GM23338 (cell line): Measurements from ENCODE around the gene CTNNBIP1. TPM values are rescaled to one million over a fixed set of nuclear protein-coding genes. Genes with fewer than 3 reads are reported as not detected.

Experiments
- ATAC-seq: fragments of 200-7000 bp; cut with Tn5 transposase; 3 replicates; pipeline ENCODE4 v1.9.1; 2020
- DNase-seq: peaks from one replicate; pipeline ENCODE4 v3.0.0-alpha.2; 2015; ENCODE audit warnings: low spot score
- H2AFZ ChIP-seq: fragments of 200-600 bp; sonication (generic); 2 replicates; pipeline ENCODE4 v1.8.0; 2016; ENCODE audit warnings: antibody characterized with exemption, mild to moderate bottlenecking, moderate library complexity
- H3F3A ChIP-seq: fragments of 200-600 bp; sonication (generic); replicated peaks from 2 replicates; pipeline ENCODE4 v1.8.0; 2017; ENCODE audit warnings: antibody characterized with exemption, mixed run types, low read depth
- H3K27ac ChIP-seq: fragments of 200-600 bp; sonication (generic); 2 replicates; pipeline ENCODE4 v1.6.1; 2016; ENCODE audit warnings: low read depth
- H3K27me3 ChIP-seq: fragments of 200-600 bp; sonication (generic); 2 replicates; pipeline ENCODE4 v1.8.0; 2016; ENCODE audit warnings: mild to moderate bottlenecking, mixed run types, moderate library complexity; ENCODE audit not compliant: insufficient read depth
- H3K36me3 ChIP-seq: fragments of 200-600 bp; sonication (generic); 2 replicates; pipeline ENCODE4 v1.8.0; 2016; ENCODE audit warnings: mild to moderate bottlenecking; ENCODE audit not compliant: insufficient read depth
- H3K4me1 ChIP-seq: fragments of 200-600 bp; sonication (generic); 2 replicates; pipeline ENCODE4 v1.8.0; 2016; ENCODE audit warnings: mild to moderate bottlenecking, moderate library complexity; ENCODE audit not compliant: insufficient read depth
- H3K4me2 ChIP-seq: fragments of 200-600 bp; sonication (generic); 2 replicates; pipeline ENCODE4 v1.7.1; 2017; ENCODE audit warnings: mixed run types
- H3K4me3 ChIP-seq: fragments of 200-600 bp; sonication (generic); 2 replicates; pipeline ENCODE4 v1.6.1; 2016; ENCODE audit warnings: mixed run types
- H3K79me2 ChIP-seq: fragments of 200-600 bp; sonication (generic); replicated peaks from 2 replicates; pipeline ENCODE4 v1.8.0; 2017; ENCODE audit warnings: mild to moderate bottlenecking; ENCODE audit not compliant: insufficient read depth
- H3K9me2 ChIP-seq: fragments of 200-600 bp; sonication (generic); 2 replicates; pipeline ENCODE4 v1.8.0; 2017; ENCODE audit not compliant: insufficient read depth
- H4K20me1 ChIP-seq: fragments of 200-600 bp; sonication (generic); replicated peaks from 2 replicates; pipeline ENCODE4 v1.8.0; 2017; ENCODE audit warnings: mild to moderate bottlenecking; ENCODE audit not compliant: insufficient read depth
- H3K27ac Mint-ChIP-seq: 2 replicates; pipeline ENCODE4 v1.8.0; 2020; ENCODE audit warnings: inconsistent platforms, mild to moderate bottlenecking, moderate library complexity, mixed read lengths
- H3K27me3 Mint-ChIP-seq: 3 replicates; pipeline ENCODE4 v1.8.0; 2022; ENCODE audit warnings: low read depth, mild to moderate bottlenecking, moderate library complexity, mixed read lengths, inconsistent platforms; ENCODE audit not compliant: insufficient read depth, poor library complexity
- H3K36me3 Mint-ChIP-seq: 3 replicates; pipeline ENCODE4 v1.8.0; 2021; ENCODE audit warnings: low read depth, mild to moderate bottlenecking, inconsistent platforms, moderate library complexity, mixed read lengths
- H3K4me1 Mint-ChIP-seq: 3 replicates; pipeline ENCODE4 v1.8.0; 2020; ENCODE audit warnings: mild to moderate bottlenecking, inconsistent platforms, mixed read lengths
- H3K4me3 Mint-ChIP-seq: 3 replicates; pipeline ENCODE4 v1.8.0; 2021; ENCODE audit warnings: moderate library complexity, mild to moderate bottlenecking, inconsistent platforms, mixed read lengths
- H3K9me3 Mint-ChIP-seq: 3 replicates; pipeline ENCODE4 v1.8.0; 2020; ENCODE audit warnings: moderate library complexity, mild to moderate bottlenecking, inconsistent platforms, mixed read lengths
- CREB1 ChIP-seq: fragments of 250-450 bp; sonication (Bioruptor Pico); IDR thresholded peaks from 2 replicates; pipeline ENCODE4 v1.5.0; 2020; ENCODE audit warnings: low read depth, mild to moderate bottlenecking, moderate library complexity
- CTCF ChIP-seq, 2 experiments: fragments of 200-600 bp in 1 of 2; sonication (generic) in 1 of 2; conservative IDR thresholded peaks; 2 replicates each; pipeline versions ENCODE4 v1.5.1 to v1.6.1; 2016 to 2017; ENCODE audit warnings: antibody characterized with exemption in 2 of 2, low read depth in 2 of 2, mild to moderate bottlenecking in 2 of 2, moderate library complexity in 1 of 2
- ETS1 ChIP-seq: IDR thresholded peaks from 2 replicates; pipeline ENCODE4 v1.6.1; 2016; ENCODE audit warnings: antibody characterized with exemption
- EZH2 ChIP-seq: fragments of 200-600 bp; sonication (generic); IDR thresholded peaks from one replicate; pipeline ENCODE4 v1.8.0; 2017; ENCODE audit warnings: antibody characterized with exemption, mild to moderate bottlenecking, low read depth; ENCODE audit not compliant: unreplicated experiment
- EZH2phosphoT487 ChIP-seq: fragments of 200-600 bp; sonication (generic); IDR thresholded peaks from one replicate; pipeline ENCODE4 v1.8.1; 2018; ENCODE audit warnings: antibody characterized with exemption; ENCODE audit not compliant: unreplicated experiment
- JUNB ChIP-seq: IDR thresholded peaks from one replicate; pipeline ENCODE4 v1.6.1; 2016; ENCODE audit warnings: antibody characterized with exemption; ENCODE audit not compliant: unreplicated experiment
- NANOG ChIP-seq: IDR thresholded peaks from 2 replicates; pipeline ENCODE4 v1.6.1; 2016; ENCODE audit warnings: antibody characterized with exemption, borderline replicate concordance
- REST ChIP-seq: IDR thresholded peaks from one replicate; pipeline ENCODE4 v1.6.1; 2018; ENCODE audit warnings: antibody characterized with exemption; ENCODE audit not compliant: unreplicated experiment
- STAT1 ChIP-seq: IDR thresholded peaks from one replicate; pipeline ENCODE4 v1.6.1; 2016; ENCODE audit warnings: antibody characterized with exemption; ENCODE audit not compliant: unreplicated experiment
- ZNF114 ChIP-seq: fragments of 250-450 bp; sonication (Bioruptor Pico); IDR thresholded peaks from 2 replicates; pipeline ENCODE4 v1.5.0; 2020; ENCODE audit warnings: mild to moderate bottlenecking, moderate library complexity
- ZNF331 ChIP-seq: fragments of 250-450 bp; sonication (Bioruptor Pico); IDR thresholded peaks from 2 replicates; pipeline ENCODE4 v1.5.0; 2020; ENCODE audit warnings: low read depth, mild to moderate bottlenecking, moderate library complexity
- ZNF462 ChIP-seq: fragments of 250-450 bp; sonication (Bioruptor Pico); IDR thresholded peaks from 2 replicates; pipeline ENCODE4 v1.5.0; 2020; ENCODE audit warnings: mild to moderate bottlenecking, moderate library complexity
- polyA plus RNA-seq: library from polyadenylated mRNA; unstranded; fragments of >200 nt; fragmentation: Nextera tagmentation; extraction: Ambion mirVana; gene quantifications from 2 replicates; pipeline ENCODE4 v1.2.1, GENCODE V29; 2016
- total RNA-seq: library from RNA; depleted of rRNA; stranded (reverse); fragments of >200 nt; shearing (Covaris generic); gene quantifications from 2 replicates; pipeline ENCODE4 v1.2.3, GENCODE V29; 2014

Gene CTNNBIP1
- total and polyA plus RNA-seq, 2 experiments from 2014 or later: 30.3 to 55.1 TPM

- no peaks in the 10 kb centered on the region for H3K79me2 ChIP-seq
- H3K27me3 ChIP-seq: no peaks in the 10 kb centered on the region
- Mint-ChIP-seq H3K27me3 (peaks cover 15% of the 10 kb centered on the region), H3K27ac (no peak overlapping the region), H3K9me3 (no peaks in the 10 kb centered on the region), H3K4me3 (no peak overlapping the region), H3K4me1 (peaks cover 13% of the 10 kb centered on the region), H3K36me3 (peaks cover 4% of the 10 kb centered on the region; the same call in 1 of the 3 replicates)
- 0 out of 2 replicates have a peak, but pooled peaks cover 4% of the 10 kb centered on the region for H4K20me1 ChIP-seq
- no peak for TF ChIP-seq JUNB
- TF ChIP-seq REST: no peak
- TF ChIP-seq CREB1 (CRISPR knock-in tag): no peak
- no peak for TF ChIP-seq ZNF114
- no peak for TF ChIP-seq CTCF (conservative IDR thresholded peaks at IDR 0.05; ENCODE audit: low read depth in 2 of 2)
- TF ChIP-seq EZH2: no peak
- TF ChIP-seq ETS1: no peak
- no peak for TF ChIP-seq NANOG
- no peak for TF ChIP-seq STAT1
- no peak for TF ChIP-seq ZNF462 (CRISPR knock-in tag)
- no peak for TF ChIP-seq EZH2phosphoT487
- TF ChIP-seq ZNF331 (CRISPR knock-in tag): no peak
- no peak overlapping the region for H3K27ac ChIP-seq
- H3K4me3 ChIP-seq: no peak overlapping the region
- H3K36me3 ChIP-seq: no peaks in the 10 kb centered on the region
- H2AFZ ChIP-seq: no peak overlapping the region
- no peak overlapping the region for H3K4me2 ChIP-seq
- ATAC-seq: no peak
- no peaks in the 10 kb centered on the region for H3K9me2 ChIP-seq
- no peak for DNase-seq
- H3F3A ChIP-seq: 0 out of 2 replicates have a peak, but pooled peaks cover 6% of the 10 kb centered on the region
- H3K4me1 ChIP-seq: peaks cover 6% of the 10 kb centered on the region
These were observed 39.5 kb downstream of the CTNNBIP1 start for GRCh38 chr1:9870572-9870971.
